Smooth muscle cell (in vitro differentiated cells): Measurements from ENCODE around the gene AK5. TPM values are rescaled to one million over a fixed set of nuclear protein-coding genes. Genes with fewer than 3 reads are reported as not detected.

Experiments used
- DNase-seq: peaks from one replicate; lab custom pipeline; 2025; ENCODE audit not compliant: unreplicated experiment; lab: John Stamatoyannopoulos, UW
- H2AFZ ChIP-seq: fragments of 200-600 bp; sonication (generic); 2 replicates; pipeline ENCODE4 v1.6.0; 2016; ENCODE audit warnings: antibody characterized with exemption, low read depth, mild to moderate bottlenecking
- H3F3A ChIP-seq: fragments of 200-600 bp; sonication (generic); 2 replicates; pipeline ENCODE4 v1.6.0; 2017; ENCODE audit warnings: antibody characterized with exemption, low read depth
- H3K27ac ChIP-seq: fragments of 200-600 bp; sonication (generic); 2 replicates; pipeline ENCODE4 v1.5.1; 2016; ENCODE audit warnings: low read depth, mild to moderate bottlenecking
- H3K27me3 ChIP-seq: fragments of 200-600 bp; sonication (generic); 2 replicates; pipeline ENCODE4 v1.6.1; 2016; ENCODE audit warnings: low read depth, mild to moderate bottlenecking
- H3K36me3 ChIP-seq: fragments of 200-600 bp; sonication (generic); 2 replicates; pipeline ENCODE4 v1.5.1; 2016; ENCODE audit warnings: low read depth
- H3K4me1 ChIP-seq: fragments of 200-600 bp; sonication (generic); 2 replicates; pipeline ENCODE4 v1.5.1; 2016; ENCODE audit warnings: low read depth
- H3K4me2 ChIP-seq: fragments of 200-600 bp; sonication (generic); 2 replicates; pipeline ENCODE4 v1.6.0; 2016; ENCODE audit warnings: mild to moderate bottlenecking
- H3K4me3 ChIP-seq: fragments of 200-600 bp; sonication (generic); 2 replicates; pipeline ENCODE4 v1.5.1; 2016; ENCODE audit warnings: mild to moderate bottlenecking
- H3K79me2 ChIP-seq: fragments of 200-600 bp; sonication (generic); 2 replicates; pipeline ENCODE4 v1.6.0; 2016; ENCODE audit warnings: low read depth, mild to moderate bottlenecking
- H3K9ac ChIP-seq: fragments of 200-600 bp; sonication (generic); 2 replicates; pipeline ENCODE4 v1.6.0; 2016; ENCODE audit warnings: low read depth
- H3K9me3 ChIP-seq: fragments of 200-600 bp; sonication (generic); replicated peaks from 2 replicates; pipeline ENCODE4 v1.5.1; 2016; ENCODE audit warnings: low read depth
- H4K20me1 ChIP-seq: fragments of 200-600 bp; sonication (generic); 2 replicates; pipeline ENCODE4 v1.6.0; 2016; ENCODE audit warnings: low read depth
- WGBS: methylation state at CpG from one replicate; pipeline ENCODE4 v1.1.7; 2016; ENCODE audit warnings: low lambda C conversion rate; 5-methylcytosine and 5-hydroxymethylcytosine counted together
- polyA plus RNA-seq: library from polyadenylated mRNA; unstranded; fragments of >200 nt; fragmentation: Nextera tagmentation; extraction: Ambion mirVana; gene quantifications from 2 replicates; pipeline ENCODE4 v1.2.1, GENCODE V29; 2016
- total RNA-seq: library from RNA; depleted of rRNA; stranded (reverse); fragments of >200 nt; gene quantifications from 2 replicates; pipeline ENCODE4 v1.2.3, GENCODE V29; 2014
- TF ChIP-seq, protein P1 (sequence below): fragments of 200-600 bp; sonication (generic); IDR thresholded peaks from 2 replicates; pipeline ENCODE4 v1.5.1; 2017; ENCODE audit warnings: borderline replicate concordance, mild to moderate bottlenecking, antibody characterized with exemption; ENCODE audit not compliant: insufficient read depth, poor library complexity, severe bottlenecking

The AK5 gene
- total and polyA plus RNA-seq, 2 experiments from 2014 or later = 0.43 TPM; not detected in 1

DNA sequence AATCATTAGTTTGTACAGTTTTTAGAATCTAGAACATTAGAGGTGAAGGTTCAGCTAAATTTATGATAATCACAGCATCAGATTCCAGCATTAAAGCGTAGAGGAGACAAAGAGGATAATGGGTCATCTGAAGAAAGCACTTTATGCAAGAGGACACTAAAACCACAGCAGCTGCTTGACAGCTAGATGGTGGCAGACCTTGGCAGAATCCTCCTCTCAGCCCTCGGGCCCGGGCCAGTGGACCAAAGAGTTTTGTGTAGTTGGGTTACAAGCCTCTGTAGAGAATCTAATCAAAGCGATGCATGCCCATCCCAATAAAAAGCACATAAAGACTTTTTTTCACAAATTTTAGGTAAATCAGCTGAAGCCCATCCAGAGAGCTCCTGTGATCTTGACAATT lies 59.4 kb downstream of the AK5 start:
- H2AFZ ChIP-seq = no peak overlapping the region
- WGBS = 96% methylated on average over 4 of the region's 4 CpGs

DNA sequence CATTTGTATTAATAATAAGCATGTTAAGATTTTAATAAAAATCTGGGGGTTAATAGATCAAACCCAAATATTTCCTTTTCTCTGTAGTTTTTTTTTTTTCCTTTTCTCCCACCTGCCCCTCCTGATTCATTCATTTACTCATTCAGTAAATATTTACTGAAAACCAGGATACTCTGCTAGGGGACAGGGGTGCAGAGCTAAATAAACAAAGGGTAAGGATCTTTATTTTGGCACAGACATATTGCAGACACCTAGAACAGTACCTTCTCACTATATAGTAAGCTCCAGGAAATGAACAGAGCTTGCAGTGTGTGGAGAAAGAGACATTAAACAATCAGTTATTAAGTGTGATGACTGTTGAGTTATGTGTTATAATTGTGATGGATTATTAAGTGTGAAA lies 60.9 kb downstream of the AK5 start:
- DNase-seq = no peak
- Histone ChIP-seq H3K9ac (no peak overlapping the region), H4K20me1 (no peaks in the 10 kb centered on the region), H3K27ac (no peak overlapping the region), H3K36me3 (no peaks in the 10 kb centered on the region), H3K27me3 (no peaks in the 10 kb centered on the region), H3F3A (no peaks in the 10 kb centered on the region), H3K4me3 (no peak overlapping the region), H3K79me2 (no peaks in the 10 kb centered on the region), H3K9me3 (no peaks in the 10 kb centered on the region), H3K4me1 (no peaks in the 10 kb centered on the region), H2AFZ (no peak overlapping the region), H3K4me2 (no peak overlapping the region)
- TF ChIP-seq, protein P1, sequence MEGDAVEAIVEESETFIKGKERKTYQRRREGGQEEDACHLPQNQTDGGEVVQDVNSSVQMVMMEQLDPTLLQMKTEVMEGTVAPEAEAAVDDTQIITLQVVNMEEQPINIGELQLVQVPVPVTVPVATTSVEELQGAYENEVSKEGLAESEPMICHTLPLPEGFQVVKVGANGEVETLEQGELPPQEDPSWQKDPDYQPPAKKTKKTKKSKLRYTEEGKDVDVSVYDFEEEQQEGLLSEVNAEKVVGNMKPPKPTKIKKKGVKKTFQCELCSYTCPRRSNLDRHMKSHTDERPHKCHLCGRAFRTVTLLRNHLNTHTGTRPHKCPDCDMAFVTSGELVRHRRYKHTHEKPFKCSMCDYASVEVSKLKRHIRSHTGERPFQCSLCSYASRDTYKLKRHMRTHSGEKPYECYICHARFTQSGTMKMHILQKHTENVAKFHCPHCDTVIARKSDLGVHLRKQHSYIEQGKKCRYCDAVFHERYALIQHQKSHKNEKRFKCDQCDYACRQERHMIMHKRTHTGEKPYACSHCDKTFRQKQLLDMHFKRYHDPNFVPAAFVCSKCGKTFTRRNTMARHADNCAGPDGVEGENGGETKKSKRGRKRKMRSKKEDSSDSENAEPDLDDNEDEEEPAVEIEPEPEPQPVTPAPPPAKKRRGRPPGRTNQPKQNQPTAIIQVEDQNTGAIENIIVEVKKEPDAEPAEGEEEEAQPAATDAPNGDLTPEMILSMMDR = no peak

More for the DNA sequence above, 59.4 kb downstream of the AK5 start:
- no peak overlapping the region for H3K9ac ChIP-seq
- TF ChIP-seq, protein P1 = no peak
- no peaks in the 10 kb centered on the region for H4K20me1 ChIP-seq
- no peaks in the 10 kb centered on the region for H3K27me3 ChIP-seq
- no peaks in the 10 kb centered on the region for H3K4me1 ChIP-seq
- no peaks in the 10 kb centered on the region for H3K9me3 ChIP-seq
- H3K27ac ChIP-seq = no peak overlapping the region
- no peak overlapping the region for H3K4me3 ChIP-seq
- H3K4me2 ChIP-seq = no peak overlapping the region
- no peaks in the 10 kb centered on the region for H3F3A ChIP-seq
- no peaks in the 10 kb centered on the region for H3K79me2 ChIP-seq
- no peak for DNase-seq
- H3K36me3 ChIP-seq = no peaks in the 10 kb centered on the region

DNA sequence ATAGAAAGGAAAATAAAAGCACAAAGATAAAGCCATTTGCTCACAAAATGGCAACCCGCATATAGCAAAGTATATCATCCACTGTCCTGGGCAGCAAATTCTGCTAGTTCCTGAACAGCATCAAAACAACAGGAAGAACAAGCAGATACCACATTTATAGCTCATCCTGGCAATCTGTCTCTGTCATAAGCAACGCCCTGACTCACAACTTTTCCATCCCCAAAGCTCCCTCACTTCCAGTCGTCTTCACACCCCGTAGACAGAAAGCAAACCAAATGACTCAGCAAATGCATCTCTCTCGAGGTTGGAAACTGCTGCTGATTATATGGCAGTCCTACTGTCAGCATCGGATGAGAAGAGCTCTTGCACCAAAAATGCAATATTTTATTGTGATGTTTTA lies 65.8 kb downstream of the AK5 start:
- Histone ChIP-seq H3K36me3 (no peaks in the 10 kb centered on the region), H3K9ac (no peak overlapping the region), H3K79me2 (no peaks in the 10 kb centered on the region), H3K9me3 (no peaks in the 10 kb centered on the region), H3K4me3 (no peak overlapping the region), H4K20me1 (no peaks in the 10 kb centered on the region), H3K27me3 (no peaks in the 10 kb centered on the region), H3F3A (no peaks in the 10 kb centered on the region), H3K4me1 (no peaks in the 10 kb centered on the region), H3K4me2 (peak overlapping the region; percentile 38), H2AFZ (peak overlapping the region; percentile 16), H3K27ac (peak overlapping the region; percentile 38)
- TF ChIP-seq, protein P1 = no peak
- WGBS = 16% methylated on average over 6 of the region's 6 CpGs
- no peak for DNase-seq

DNA sequence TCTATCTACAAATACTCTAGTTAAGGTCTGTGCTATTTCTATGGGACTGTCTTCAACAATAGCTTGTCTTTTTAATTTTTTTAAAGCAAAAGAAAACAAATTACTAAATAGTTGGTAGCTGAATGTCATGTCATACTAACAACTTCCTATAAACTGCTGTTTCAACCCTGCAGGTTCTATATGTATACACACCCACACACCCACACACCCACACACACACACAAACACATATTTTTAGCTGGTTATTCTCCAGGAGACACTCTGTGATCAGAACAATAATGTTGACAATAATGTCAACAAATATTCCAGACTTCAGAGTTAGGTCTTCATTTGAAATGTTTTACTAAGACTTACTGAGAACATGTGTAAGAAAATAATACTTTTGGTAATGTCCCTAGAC lies 66.7 kb downstream of the AK5 start:
- DNase-seq = no peak
- TF ChIP-seq, protein P1 = no peak
- Histone ChIP-seq H3K4me3 (no peak overlapping the region), H3K27me3 (no peaks in the 10 kb centered on the region), H3F3A (no peaks in the 10 kb centered on the region), H3K4me2 (no peak overlapping the region), H3K27ac (no peak overlapping the region), H3K79me2 (no peaks in the 10 kb centered on the region), H4K20me1 (no peaks in the 10 kb centered on the region), H3K9ac (no peak overlapping the region), H3K4me1 (no peaks in the 10 kb centered on the region), H3K36me3 (no peaks in the 10 kb centered on the region), H3K9me3 (no peaks in the 10 kb centered on the region), H2AFZ (no peak overlapping the region)
